Colon (tissue), 2 donors: ENCODE measurements around the gene IL2RA.
"Not testable (repeated sequence)": the region's sequence is repeated elsewhere in the genome, so short reads cannot be mapped to it uniquely, and the experiment has no call there.

Experiments
- FAIRE-seq: peaks from 2 replicates; lab custom pipeline; 2012; peaks lifted over from hg19 to GRCh38; lab: Jason Lieb, UNC
- donor health status: control.
- donor health status: control.

The IL2RA gene

GRCh38 chr10:6056411-6057135 is 5.6 kb downstream of the IL2RA start:
- no peak for FAIRE-seq

GRCh38 chr10:6055929-6056328 is 6.2 kb downstream of the IL2RA start:
- no peak for FAIRE-seq

DNA sequence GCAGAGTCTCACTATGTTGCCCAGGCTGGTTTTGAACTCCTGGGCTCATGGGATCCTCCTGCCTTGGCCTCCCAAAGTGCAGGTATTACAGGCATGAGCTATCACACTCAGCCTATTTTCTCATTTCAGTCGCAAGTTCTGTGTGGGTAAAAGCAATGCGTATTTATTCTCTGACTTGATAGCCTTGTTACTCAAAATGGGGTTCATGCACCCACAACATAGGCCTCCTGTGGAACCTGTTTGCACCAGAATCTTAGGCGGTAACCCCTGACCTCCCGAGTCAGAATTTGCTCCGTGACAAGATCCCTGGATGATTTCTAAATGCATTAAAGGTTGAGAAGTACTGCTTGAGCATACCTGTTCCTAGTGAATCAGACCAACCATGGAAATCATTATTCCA is 7.3 kb downstream of the IL2RA start:
- FAIRE-seq = no peak

GRCh38 chr10:6053816-6054631 is 8.1 kb downstream of the IL2RA start:
- FAIRE-seq = no peak

- FAIRE-seq = no peak
These were observed 8.9 kb downstream of the IL2RA start for GRCh38 chr10:6053303-6053702.

DNA sequence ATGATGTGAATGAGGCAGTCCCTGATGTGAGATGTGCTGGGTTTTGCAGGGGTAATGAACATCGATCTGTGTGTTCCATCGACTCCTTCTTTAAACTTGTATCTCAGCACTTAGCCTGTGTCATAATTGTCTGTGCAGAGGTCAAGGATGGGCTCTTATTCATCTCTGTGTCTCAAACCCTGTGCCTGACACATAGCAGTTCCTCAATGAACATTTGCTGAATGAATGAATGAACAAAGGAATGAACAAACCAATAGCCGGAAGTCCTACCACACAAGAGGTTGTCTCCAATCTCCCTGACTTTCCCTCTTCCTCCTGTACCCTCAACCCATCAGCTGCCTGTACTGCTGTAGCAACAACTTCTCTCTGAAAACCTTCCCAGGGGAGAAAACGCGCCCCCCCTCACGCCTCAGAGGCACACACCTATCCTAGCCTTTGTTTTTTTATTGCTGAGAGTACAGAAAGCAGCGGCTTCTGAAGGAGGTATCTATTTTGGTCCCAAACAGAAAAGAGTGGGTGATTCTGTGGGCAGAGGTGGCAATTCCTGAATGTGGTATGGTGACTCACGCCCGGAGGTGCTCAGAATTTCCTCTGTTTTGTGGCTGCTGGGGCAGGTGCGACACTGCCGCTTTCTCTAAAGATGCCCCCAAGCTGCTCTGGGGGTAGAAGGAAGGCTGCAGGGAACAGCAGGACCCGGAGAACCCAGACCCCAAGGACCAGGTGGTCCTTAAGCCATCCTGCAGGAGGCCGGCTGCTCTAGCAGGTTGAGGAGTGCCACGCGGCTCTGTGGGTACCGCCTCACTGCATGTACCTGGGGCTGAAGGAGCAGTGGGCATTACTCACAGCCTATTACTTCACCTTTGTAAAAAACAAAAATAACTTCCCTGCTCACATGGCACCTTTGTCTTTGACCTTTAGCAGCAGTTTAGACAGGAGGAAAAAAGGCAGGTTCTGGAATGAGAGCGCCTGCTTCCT is 9.6 kb downstream of the IL2RA start:
- no peak for FAIRE-seq

DNA sequence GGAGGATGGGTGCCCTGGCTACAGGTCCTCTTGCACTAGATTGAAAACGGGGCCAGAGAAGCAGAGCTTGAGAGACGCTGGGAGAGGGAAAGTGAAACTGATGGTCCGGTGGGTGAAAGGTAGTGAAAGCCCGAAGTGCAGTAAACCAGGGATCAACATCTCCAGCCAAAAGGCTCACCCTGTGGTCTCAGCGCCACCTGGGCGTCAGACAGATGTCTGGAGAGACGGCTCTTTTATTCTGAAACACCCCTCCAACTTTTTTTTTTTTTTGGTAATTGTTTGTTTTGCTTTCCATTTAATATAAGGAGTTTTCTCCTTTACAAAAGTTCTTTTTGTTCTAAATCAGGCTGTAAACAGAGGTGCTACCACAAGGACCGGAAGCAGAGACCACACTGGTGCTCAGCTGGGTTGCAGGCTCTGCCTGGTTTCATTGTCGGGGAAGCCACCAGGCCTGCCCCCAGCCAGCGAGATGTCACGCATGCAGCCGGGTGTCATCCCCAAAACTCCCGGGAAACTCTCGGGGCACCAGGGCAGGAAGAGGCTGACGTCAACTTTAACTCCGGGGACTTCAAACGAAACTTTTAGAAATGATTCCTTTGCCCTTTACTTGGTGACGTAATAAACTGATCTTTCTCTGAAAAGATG is 11.2 kb downstream of the IL2RA start:
- FAIRE-seq = peak; percentile 61

- no peak for FAIRE-seq
These were observed 13.2 kb downstream of the IL2RA start for GRCh38 chr10:6049031-6049400.

DNA sequence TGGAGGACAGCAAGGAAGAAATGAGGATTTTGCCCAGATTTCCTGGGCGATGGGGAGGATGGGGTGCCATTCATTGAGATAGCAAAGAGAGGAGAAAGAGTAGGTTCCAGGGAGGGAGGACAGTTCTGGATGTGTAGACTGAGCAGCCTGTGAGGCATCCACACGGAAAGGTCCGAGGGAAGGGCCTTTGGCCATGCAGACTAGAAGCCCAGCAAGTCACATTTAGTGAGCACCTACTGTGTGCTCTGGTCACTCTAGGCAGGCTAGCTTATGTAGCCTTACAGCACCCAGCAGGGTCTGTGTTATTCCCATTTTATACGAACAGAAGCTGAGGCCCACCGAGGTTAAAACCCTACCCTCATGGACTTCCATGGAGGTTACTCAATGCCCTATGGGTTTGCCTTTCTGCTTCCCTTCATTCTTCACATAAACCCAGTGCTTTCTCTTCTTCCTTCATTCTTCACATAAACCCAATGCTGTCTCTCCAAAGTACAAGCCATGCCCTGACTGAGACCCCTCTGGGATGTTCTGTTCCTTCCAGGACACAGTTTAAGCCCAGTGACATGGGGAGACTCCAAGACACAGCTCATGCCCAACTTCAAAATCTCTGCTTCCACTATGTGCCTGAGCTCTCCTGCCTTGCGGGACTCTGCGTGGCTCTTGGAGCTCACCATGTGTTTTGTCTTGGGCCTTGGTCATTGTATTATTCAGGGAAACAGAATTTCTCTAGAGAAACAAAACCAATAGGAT is 13.7 kb downstream of the IL2RA start:
- FAIRE-seq = no peak

GRCh38 chr10:6047847-6048246 is 14.3 kb downstream of the IL2RA start:
- no peak for FAIRE-seq

DNA sequence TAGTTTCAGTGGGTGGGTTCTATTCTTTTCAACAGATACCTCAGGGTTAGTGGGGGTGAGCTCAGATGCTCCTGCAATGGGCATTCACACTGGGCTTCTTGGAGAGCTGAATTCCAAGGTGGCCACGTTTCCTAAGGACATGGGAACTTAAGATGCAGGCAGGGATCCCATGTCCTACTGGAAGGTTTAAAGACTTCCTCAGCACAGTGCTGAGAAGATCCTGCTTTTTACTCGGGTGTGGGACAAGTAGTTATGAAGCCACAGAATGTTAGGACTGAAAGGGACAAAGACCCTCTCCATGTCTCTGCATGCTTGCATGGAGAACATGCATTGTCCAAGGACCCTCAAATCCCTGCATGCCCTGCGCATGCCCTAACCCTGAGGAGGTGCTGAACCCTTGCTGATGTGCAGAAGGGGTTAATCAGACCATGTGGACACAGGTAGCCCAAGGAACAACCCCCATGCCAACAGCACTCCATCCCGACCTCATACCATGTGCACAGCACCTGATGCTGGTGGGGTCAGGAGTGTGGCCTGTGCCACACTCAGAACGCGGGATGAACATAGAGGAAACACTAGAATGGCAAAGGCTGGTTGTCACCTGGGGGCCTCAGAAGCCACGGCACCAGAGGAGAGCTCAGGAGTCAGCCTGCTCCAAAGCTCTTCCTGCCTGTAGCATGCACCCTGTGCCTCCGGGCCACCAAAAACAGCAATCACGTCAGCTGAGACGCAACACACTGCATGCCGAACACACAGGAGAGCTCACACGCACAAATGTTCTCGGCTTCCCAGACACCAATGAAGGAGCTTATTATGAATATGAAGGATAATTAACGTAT is 15.2 kb downstream of the IL2RA start:
- FAIRE-seq = no peak

DNA sequence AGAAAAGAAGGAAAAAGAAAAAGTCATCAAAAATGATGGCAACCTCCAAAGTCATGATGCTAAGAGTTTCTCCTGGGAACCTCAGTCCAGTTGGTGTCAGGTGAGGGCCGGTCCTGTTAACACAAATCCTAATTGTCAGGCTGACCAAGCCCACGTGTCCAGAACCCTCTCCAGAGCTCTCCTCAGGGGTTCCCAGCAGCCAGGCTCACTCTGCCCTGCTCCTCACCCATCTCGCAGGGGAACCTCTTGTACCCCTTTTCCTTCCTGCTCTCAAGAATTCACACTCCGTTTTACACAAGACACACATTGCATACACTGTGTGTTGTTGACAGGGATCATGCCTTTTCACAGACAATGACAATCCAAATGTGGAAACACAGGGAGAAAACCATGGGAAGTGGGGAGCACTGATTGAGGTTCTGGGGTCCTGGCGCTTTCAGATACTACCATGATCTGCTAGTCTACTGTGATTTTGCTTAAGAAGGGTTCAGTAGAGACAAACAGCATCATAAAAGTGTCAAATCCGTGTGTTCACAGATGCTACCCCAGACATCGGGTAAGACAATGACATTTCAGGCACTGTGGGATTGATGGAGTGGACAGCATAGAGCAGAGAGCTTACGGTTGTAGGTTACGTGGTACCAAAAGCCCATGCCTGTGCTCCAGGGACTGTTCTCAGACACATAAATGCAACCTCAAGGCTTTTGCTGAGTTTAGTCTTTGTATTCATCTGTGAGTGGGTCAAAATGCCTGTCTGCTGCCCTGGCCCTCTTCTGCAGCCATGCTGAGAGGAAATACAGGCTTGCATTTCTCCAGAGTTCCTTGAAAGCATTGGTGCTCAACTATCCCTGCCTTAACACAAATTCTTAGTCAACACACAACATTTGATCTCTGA is 16.0 kb downstream of the IL2RA start:
- no peak for FAIRE-seq

- no peak for FAIRE-seq
These were observed 16.8 kb downstream of the IL2RA start for GRCh38 chr10:6045314-6045848.

DNA sequence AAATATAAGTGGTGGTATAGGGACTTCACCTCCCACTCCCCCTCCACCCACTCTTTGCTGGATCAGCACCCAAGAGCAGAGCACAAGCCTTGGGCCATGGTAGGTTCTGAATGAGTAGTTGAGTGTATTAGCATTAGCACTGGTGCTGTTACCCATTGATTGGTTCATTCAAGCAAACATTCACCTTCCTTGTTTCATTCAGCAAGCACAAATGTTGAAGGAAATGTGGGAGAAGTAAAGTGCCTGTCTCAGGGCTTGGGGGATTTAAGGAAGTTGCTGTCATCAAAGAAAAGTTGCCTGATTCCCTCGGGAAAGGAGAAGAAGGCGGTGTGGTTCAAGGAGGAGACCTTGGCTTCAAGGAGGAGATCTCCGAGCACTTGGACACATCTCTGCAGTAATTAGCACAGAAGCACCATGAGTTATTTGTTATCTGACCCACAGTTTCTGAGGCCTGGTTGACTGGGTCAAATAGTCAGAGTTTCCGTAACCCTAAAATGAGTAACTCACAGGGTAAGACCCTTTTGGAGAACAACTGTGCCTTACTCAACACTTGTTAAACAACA is 17.3 kb downstream of the IL2RA start:
- FAIRE-seq = no peak

DNA sequence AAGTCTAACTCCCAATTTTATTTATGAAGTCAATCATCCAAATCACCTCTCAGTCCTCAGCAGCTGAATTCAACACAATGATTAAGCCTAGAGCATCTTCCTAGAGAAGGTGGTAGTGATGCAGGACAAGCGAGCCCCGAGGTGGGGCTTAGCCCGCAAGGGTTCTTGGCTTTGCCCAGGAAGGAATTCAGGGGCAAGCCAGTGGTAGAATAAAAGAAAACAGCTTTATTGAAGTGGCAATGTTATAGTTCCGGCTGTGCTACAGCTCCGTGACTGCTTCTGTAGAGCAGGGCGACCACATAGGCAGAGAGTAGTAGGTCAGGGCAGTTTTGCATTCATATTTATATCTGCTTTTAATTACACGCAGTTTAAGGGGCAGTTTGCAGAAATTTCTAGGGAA is 18.1 kb downstream of the IL2RA start:
- no peak for FAIRE-seq

- not testable (repeated sequence) for FAIRE-seq
These were observed 18.8 kb downstream of the IL2RA start for GRCh38 chr10:6043377-6043776.

- FAIRE-seq = no peak
These were observed 22.0 kb downstream of the IL2RA start for GRCh38 chr10:6040205-6040604.

DNA sequence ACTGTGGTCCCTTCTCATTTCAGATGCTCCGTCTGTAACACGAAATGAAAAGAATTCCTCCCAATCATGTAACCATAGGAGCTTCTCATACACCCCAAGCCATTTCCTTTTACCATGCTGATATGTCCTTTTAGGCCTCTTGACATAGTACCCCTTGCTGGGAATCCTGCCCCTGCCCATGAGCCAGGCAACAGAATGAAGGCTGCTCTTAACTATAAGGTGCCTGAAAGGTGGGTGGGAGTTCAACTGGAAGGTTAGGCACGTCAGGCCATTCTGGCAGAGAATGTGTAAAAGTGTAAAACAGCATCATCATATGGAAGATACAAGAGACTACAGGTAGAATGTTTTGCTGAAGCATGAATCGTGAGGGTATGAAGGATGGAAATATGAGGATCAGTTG is 22.5 kb downstream of the IL2RA start:
- FAIRE-seq = no peak
